ENCODE data around the gene NFX1. TPM values are rescaled to one million over a fixed set of nuclear protein-coding genes. Genes with fewer than 3 reads are reported as not detected.

NFX1 gene
- total and polyA plus RNA-seq, 9 of the 15 experiments (the other 6 are each of a cell fraction or from before 2014, with no cell fraction given), result 8.8 to 38.9 (median 26.8) TPM

- no peak for TF ChIP-seq ATF6 (CRISPR knock-in tag; IDR thresholded peaks at IDR 0.05)
These were observed 39.8 kb upstream of the NFX1 start (continued) for GRCh38 chr9:33250458-33250995.

GRCh38 chr9:33254211-33254610 lies 36.1 kb upstream of the NFX1 start:
- in situ Hi-C loops (cut with MboI) (no loop called here), intact Hi-C loops (cut with micrococcal nuclease) (no loop called here)
- Histone ChIP-seq H3K36me3 (ENCODE audit: control insufficient read depth, insufficient read depth, low read length) (peaks cover 66% of the 10 kb centered on the region), H3K9ac (ENCODE audit: insufficient read depth in 1 of 2, low read depth in 2 of 2, low read length in 2 of 2) (no peak overlapping the region), H3K27ac (ENCODE audit: extremely low read depth, low read depth, low read length) (no peak overlapping the region), H3K79me2 (ENCODE audit: control insufficient read depth, insufficient read depth, low read length) (peaks cover 7% of the 10 kb centered on the region), H4K20me1 (replicated peaks; ENCODE audit: control insufficient read depth, insufficient read depth, low read length) (no peaks in the 10 kb centered on the region; the same call in 1 of the 2 replicates), H3K9me1 (ENCODE audit: control insufficient read depth, insufficient read depth, low read length) (peaks cover 3% of the 10 kb centered on the region), H2AFZ (ENCODE audit: low read depth, low read length) (no peak overlapping the region), H3K27me3 (ENCODE audit: control insufficient read depth in 2 of 2, insufficient read depth in 2 of 2, low read length in 2 of 2) (no peaks in the 10 kb centered on the region), H3K4me3 (no peak overlapping the region), H3K9me3 (replicated peaks; ENCODE audit: control insufficient read depth, insufficient read depth, low read depth, low read length) (no peaks in the 10 kb centered on the region), H3K4me1 (replicated peaks in 1 of 2; ENCODE audit: control insufficient read depth in 2 of 2, insufficient read depth in 2 of 2, low read length in 2 of 2) (no peaks in the 10 kb centered on the region), H3K4me2 (ENCODE audit: insufficient read depth, low read length) (no peak overlapping the region)
- no peak for DNase-seq (ENCODE audit: extremely low read depth in 1 of 4, low spot score in 3 of 4)
- no TSS peak for BruUV-seq (replicated peaks)
- no peak for ATAC-seq
- CTCF ChIA-PET (ENCODE audit: low intra/inter-chr PET ratio), result interaction anchor here (0.5 to 0.9 kb wide), 2 partner anchors 468 to 809 kb away, joined by 3 read pairs; no protein-coding TSS in a partner anchor
- POLR2A ChIA-PET, result interaction anchor here (3.9 kb wide), 1 partner anchor 10 kb away, joined by 23 read pairs; the partner anchor contains the start of genes BAG1 and CHMP5
- FAIRE-seq, result no peak
- 90% methylated on average over 2 of the region's 4 CpGs for WGBS (ENCODE audit: insufficient coverage, low coverage, missing lambda C conversion rate)
- TF ChIP-seq KLF10 (CRISPR knock-in tag; IDR thresholded peaks at IDR 0.05) (no peak), POLR2A (conservative IDR thresholded peaks at IDR 0.05) (0 out of 2 replicates have a peak, but pooled peaks have one; percentile 6)

Data from K562 (cell line).